ENCODE data around the gene KHDC3L.

GRCh38 chr6:73400656-73401055 is 38.2 kb downstream of the KHDC3L start:
- TF ChIP-seq, protein P1, sequence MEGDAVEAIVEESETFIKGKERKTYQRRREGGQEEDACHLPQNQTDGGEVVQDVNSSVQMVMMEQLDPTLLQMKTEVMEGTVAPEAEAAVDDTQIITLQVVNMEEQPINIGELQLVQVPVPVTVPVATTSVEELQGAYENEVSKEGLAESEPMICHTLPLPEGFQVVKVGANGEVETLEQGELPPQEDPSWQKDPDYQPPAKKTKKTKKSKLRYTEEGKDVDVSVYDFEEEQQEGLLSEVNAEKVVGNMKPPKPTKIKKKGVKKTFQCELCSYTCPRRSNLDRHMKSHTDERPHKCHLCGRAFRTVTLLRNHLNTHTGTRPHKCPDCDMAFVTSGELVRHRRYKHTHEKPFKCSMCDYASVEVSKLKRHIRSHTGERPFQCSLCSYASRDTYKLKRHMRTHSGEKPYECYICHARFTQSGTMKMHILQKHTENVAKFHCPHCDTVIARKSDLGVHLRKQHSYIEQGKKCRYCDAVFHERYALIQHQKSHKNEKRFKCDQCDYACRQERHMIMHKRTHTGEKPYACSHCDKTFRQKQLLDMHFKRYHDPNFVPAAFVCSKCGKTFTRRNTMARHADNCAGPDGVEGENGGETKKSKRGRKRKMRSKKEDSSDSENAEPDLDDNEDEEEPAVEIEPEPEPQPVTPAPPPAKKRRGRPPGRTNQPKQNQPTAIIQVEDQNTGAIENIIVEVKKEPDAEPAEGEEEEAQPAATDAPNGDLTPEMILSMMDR (conservative IDR thresholded peaks at IDR 0.05; ENCODE audit: low read length): no peak
- TF ChIP-seq EZH2phosphoT487 (IDR thresholded peaks at IDR 0.05; ENCODE audit: borderline replicate concordance): no peak
